Central memory CD8-positive, alpha-beta T cell (primary cell): Measurements from ENCODE around the gene PPP1R9B.

Experiments used
- ATAC-seq: fragments of 150-1000 bp; cut with Tn5 transposase; replicated peaks from 2 replicates; pipeline ENCODE4 v1.10.0; 2022; ENCODE audit warnings: mild to moderate bottlenecking, moderate FRiP score, moderate number of reproducible peaks; ENCODE audit not compliant: poor library complexity, severe bottlenecking; ENCODE audit errors: extremely low read depth
- DNase-seq, 2 donors: peaks; one replicate each; pipeline ENCODE4 v3.0.0; 2021; ENCODE audit warnings: low spot score in 2 of 2
- H3K27ac Mint-ChIP-seq: one replicate; pipeline ENCODE4 v1.8.0; 2022; ENCODE audit warnings: low read depth, mild to moderate bottlenecking, moderate library complexity, mixed read lengths
- H3K27me3 Mint-ChIP-seq: one replicate; pipeline ENCODE4 v1.8.0; 2022; ENCODE audit warnings: mixed read lengths
- H3K36me3 Mint-ChIP-seq: one replicate; pipeline ENCODE4 v1.8.0; 2022; ENCODE audit warnings: mild to moderate bottlenecking, moderate library complexity, mixed read lengths; ENCODE audit not compliant: insufficient read depth
- H3K4me1 Mint-ChIP-seq: one replicate; pipeline ENCODE4 v1.8.0; 2022; ENCODE audit warnings: mixed read lengths
- H3K4me3 Mint-ChIP-seq: one replicate; pipeline ENCODE4 v1.8.0; 2022; ENCODE audit warnings: mild to moderate bottlenecking, moderate library complexity, mixed read lengths
- H3K9me3 Mint-ChIP-seq: one replicate; pipeline ENCODE4 v1.8.0; 2022; ENCODE audit warnings: mixed read lengths

The PPP1R9B gene

GRCh38 chr17:50125420-50125997 lies 25.0 kb downstream of the PPP1R9B start:
- Mint-ChIP-seq H3K36me3 (peaks cover 15% of the 10 kb centered on the region), H3K27ac (no peak overlapping the region), H3K4me1 (peaks cover 21% of the 10 kb centered on the region), H3K27me3 (peaks cover 42% of the 10 kb centered on the region), H3K4me3 (no peak overlapping the region), H3K9me3 (no peaks in the 10 kb centered on the region)
- ATAC-seq (no peak), DNase-seq (no peak)

GRCh38 chr17:50123649-50124349 lies 26.7 kb downstream of the PPP1R9B start:
- H3K9me3 Mint-ChIP-seq: no peaks in the 10 kb centered on the region
- H3K4me3 Mint-ChIP-seq: no peak overlapping the region
- H3K4me1 Mint-ChIP-seq: peaks cover 12% of the 10 kb centered on the region
- peaks cover 52% of the 10 kb centered on the region for H3K27me3 Mint-ChIP-seq
- no peak for ATAC-seq
- no peak for DNase-seq
- H3K36me3 Mint-ChIP-seq: peaks cover 4% of the 10 kb centered on the region
- H3K27ac Mint-ChIP-seq: no peak overlapping the region

- H3K4me3 Mint-ChIP-seq: no peak overlapping the region
- H3K9me3 Mint-ChIP-seq: no peaks in the 10 kb centered on the region
Observed at GRCh38 chr17:50122945-50123344, 27.5 kb downstream of the PPP1R9B start.

GRCh38 chr17:50120475-50121253 lies 29.8 kb downstream of the PPP1R9B start:
- Mint-ChIP-seq H3K9me3 (no peaks in the 10 kb centered on the region), H3K4me3 (no peak overlapping the region), H3K36me3 (no peaks in the 10 kb centered on the region), H3K4me1 (peaks cover 7% of the 10 kb centered on the region), H3K27me3 (peaks cover 73% of the 10 kb centered on the region), H3K27ac (no peak overlapping the region)
- ATAC-seq (no peak), DNase-seq (no peak)

More at GRCh38 chr17:50122945-50123344, 27.5 kb downstream of the PPP1R9B start:
- peaks cover 52% of the 10 kb centered on the region for H3K27me3 Mint-ChIP-seq
- H3K36me3 Mint-ChIP-seq: no peaks in the 10 kb centered on the region
- DNase-seq: no peak
- H3K27ac Mint-ChIP-seq: no peak overlapping the region
- H3K4me1 Mint-ChIP-seq: peaks cover 4% of the 10 kb centered on the region
- ATAC-seq: no peak

- no peaks in the 10 kb centered on the region for H3K36me3 Mint-ChIP-seq
- no peak for ATAC-seq
- no peak overlapping the region for H3K27ac Mint-ChIP-seq
- DNase-seq: no peak
- H3K27me3 Mint-ChIP-seq: peaks cover 85% of the 10 kb centered on the region
- H3K4me1 Mint-ChIP-seq: peaks cover 15% of the 10 kb centered on the region
- no peak overlapping the region for H3K4me3 Mint-ChIP-seq
- no peaks in the 10 kb centered on the region for H3K9me3 Mint-ChIP-seq
Observed at GRCh38 chr17:50118828-50119218, 31.7 kb downstream of the PPP1R9B start.

DNA sequence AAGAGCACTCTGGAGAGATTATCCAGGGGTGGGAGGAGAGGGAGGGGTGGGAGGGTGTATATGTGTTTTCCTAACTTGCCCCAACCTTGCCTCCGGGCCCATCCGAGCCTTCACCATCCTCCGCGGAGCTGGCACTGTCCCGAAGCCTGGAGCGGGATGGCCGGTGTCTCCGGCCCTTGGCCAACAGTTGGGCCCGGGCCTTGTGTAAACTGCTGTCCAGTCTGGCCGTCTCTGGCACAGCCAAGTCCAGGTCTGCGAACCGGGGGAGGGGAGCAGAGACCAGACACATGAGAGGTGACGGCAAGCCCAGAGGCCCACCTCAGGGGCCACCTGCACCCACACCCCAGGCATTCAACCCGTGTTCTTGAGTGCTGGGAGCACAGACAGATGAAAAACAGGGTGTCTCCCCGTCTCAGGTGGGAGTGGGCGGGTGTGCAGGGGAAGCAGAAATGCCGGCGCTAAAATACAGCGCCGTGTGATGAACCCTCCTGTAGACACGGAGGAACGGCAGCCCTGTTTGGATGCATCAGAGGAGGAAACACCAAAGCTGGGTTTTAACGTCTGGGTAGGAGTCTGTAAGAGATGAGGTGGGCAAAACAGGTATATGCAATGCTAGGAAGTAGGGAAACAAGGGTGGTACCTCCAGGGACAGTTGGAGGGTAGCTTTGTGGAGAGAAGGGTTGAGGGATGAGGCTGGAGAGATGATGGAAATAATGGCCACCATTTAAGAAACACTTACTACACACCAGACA lies 32.2 kb downstream of the PPP1R9B start:
- no peak for ATAC-seq
- no peak for DNase-seq
- peaks cover under 1% of the 10 kb centered on the region for H3K36me3 Mint-ChIP-seq
- no peak overlapping the region for H3K4me3 Mint-ChIP-seq
- H3K4me1 Mint-ChIP-seq: peaks cover 15% of the 10 kb centered on the region
- peaks cover 85% of the 10 kb centered on the region for H3K27me3 Mint-ChIP-seq
- H3K27ac Mint-ChIP-seq: no peak overlapping the region
- no peaks in the 10 kb centered on the region for H3K9me3 Mint-ChIP-seq

DNA sequence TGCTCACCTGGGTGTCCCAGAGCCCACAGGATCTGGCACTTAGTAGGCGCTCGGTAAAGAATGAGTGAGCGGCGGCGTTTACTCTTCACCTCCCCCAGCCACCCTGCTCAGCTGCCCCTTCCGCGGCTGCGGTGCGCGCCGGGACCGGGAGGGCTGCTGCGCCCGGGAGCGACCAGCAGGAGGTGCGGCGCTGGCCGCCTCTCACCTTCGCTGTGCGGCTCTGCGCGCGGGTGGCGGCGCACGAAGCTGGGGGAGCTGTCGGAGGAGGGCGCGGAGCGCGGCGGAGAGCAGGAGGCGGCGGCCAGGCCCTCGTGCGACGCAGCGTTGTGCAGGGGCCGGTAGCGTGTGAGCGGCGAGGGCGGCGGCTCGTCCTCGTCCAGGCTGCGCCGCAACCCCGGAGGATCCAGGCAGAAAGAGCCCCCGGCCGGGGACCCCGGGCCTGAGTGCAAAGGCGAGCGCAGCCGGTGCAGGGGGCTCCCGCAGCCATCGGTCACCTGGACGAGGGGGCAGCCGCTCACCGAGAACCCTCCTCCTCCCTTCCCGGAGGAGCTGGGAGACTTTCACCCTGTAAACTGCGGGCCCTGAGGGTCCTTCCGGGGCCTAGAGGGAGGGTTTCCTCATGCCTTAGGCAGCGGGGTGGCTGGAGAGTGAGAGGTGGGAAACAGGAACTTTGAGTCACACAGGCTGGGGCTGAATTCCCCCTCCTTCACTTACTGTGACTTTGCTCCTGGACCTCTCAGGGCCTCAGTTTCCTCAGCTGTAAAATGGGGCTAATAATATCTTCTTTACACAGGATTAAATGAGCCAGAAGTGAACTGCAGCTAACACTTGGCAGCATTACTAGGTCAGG lies 33.0 kb downstream of the PPP1R9B start:
- H3K9me3 Mint-ChIP-seq: no peaks in the 10 kb centered on the region
- H3K36me3 Mint-ChIP-seq: peaks cover 2% of the 10 kb centered on the region
- ATAC-seq (peak; percentile 83), DNase-seq (peak; percentile 36 to 46)
- no peak overlapping the region for H3K27ac Mint-ChIP-seq
- peaks cover 78% of the 10 kb centered on the region for H3K27me3 Mint-ChIP-seq
- H3K4me1 Mint-ChIP-seq: peaks cover 15% of the 10 kb centered on the region
- H3K4me3 Mint-ChIP-seq: peak overlapping the region; percentile 65

- Mint-ChIP-seq H3K27ac (no peak overlapping the region), H3K4me1 (peaks cover 15% of the 10 kb centered on the region), H3K9me3 (no peaks in the 10 kb centered on the region), H3K4me3 (no peak overlapping the region), H3K36me3 (peaks cover 2% of the 10 kb centered on the region), H3K27me3 (peaks cover 62% of the 10 kb centered on the region)
- ATAC-seq: no peak
- DNase-seq: no peak
Observed at GRCh38 chr17:50115756-50116155, 34.7 kb downstream of the PPP1R9B start.

DNA sequence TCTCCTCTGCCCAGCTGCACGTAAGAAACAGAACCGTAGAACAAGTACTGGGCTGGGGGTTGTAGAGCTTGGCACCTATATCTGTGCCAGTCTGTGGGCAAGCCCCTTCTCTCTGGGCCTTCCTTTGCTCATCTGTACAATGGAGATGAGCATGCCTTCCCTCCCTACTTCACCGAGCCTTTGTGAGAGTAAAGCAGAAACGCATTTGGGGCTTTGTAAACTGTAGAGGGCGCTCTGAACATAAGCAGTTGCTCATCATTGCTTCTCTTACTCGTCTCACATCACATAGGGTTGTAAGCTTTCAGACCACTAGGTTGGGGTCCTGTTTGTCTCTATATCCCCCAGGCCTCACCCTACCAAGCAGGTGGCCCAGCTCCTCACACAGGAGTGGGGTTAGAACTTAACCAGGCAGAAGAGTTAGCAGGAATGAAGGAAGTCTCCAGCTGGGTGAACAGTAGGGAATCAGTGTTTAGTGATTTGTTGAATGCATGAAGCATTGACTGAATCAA lies 35.6 kb downstream of the PPP1R9B start:
- DNase-seq: no peak
- H3K36me3 Mint-ChIP-seq: peaks cover 2% of the 10 kb centered on the region
- no peak overlapping the region for H3K27ac Mint-ChIP-seq
- H3K4me3 Mint-ChIP-seq: no peak overlapping the region
- no peaks in the 10 kb centered on the region for H3K9me3 Mint-ChIP-seq
- H3K4me1 Mint-ChIP-seq: peaks cover 15% of the 10 kb centered on the region
- peaks cover 54% of the 10 kb centered on the region for H3K27me3 Mint-ChIP-seq
- peak; percentile 39 for ATAC-seq

GRCh38 chr17:50114401-50114800 lies 36.1 kb downstream of the PPP1R9B start:
- Mint-ChIP-seq H3K27me3 (peaks cover 49% of the 10 kb centered on the region), H3K4me3 (no peak overlapping the region), H3K4me1 (peaks cover 15% of the 10 kb centered on the region), H3K27ac (no peak overlapping the region), H3K9me3 (no peaks in the 10 kb centered on the region), H3K36me3 (peaks cover 2% of the 10 kb centered on the region)
- ATAC-seq: no peak
- DNase-seq: no peak

DNA sequence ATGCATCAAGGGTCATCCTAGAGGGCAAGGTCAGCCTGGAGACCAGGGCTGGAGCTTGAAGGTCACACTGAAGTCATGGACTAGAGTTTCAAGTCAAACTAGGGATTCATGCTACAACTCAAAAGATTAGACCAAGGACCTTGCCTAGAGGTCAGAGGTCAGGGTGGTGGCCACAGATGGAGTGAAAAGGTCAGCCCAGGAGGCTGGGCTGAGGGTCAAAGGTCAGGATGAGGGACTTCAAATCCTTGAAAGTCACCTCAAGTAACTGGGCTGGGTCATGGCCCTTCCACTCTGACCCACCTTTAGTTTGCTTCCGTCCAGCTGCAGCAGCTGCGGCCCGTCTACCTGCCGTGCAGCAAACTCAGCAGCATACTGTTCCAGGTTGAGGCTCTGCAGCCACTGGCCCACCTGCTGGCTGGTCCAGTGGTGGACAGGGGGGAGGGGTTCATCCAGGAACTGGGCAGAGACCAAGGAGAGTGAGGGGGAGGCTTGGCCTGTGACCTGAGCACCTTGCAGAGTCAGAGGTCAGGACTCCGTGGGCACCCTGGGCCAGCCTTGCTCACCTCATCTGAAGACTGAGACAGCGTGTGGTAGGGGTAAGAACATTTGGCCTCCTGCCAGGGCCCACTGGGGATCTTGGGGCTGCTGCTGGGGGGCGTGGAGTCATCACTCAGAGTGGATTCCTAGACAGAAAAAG lies 36.7 kb downstream of the PPP1R9B start:
- no peak for DNase-seq
- Mint-ChIP-seq H3K4me1 (peaks cover 15% of the 10 kb centered on the region), H3K27me3 (peaks cover 43% of the 10 kb centered on the region), H3K36me3 (peaks cover 2% of the 10 kb centered on the region), H3K4me3 (no peak overlapping the region), H3K9me3 (no peaks in the 10 kb centered on the region), H3K27ac (no peak overlapping the region)
- no peak for ATAC-seq
